HepG2 (cell line): Measurements from ENCODE around the gene CXADR. TPM values are rescaled to one million over a fixed set of nuclear protein-coding genes. Genes with fewer than 3 reads are reported as not detected.
A peak's percentile ranks its signal among the peaks of the same experiment; 100 is the strongest.

ENCODE experiments used
- AGO1 ChIP-seq: fragments of 200-400 bp; formaldehyde crosslinking; IDR thresholded peaks from 2 replicates; pipeline ENCODE4 v1.6.1; 2017; ENCODE audit warnings: mild to moderate bottlenecking, low read depth, low read length, moderate library complexity; ENCODE audit not compliant: poor library complexity, severe bottlenecking
- CENPX ChIP-seq: sonication (generic); formaldehyde crosslinking; IDR thresholded peaks from 2 replicates; pipeline ENCODE4 v1.9.0; 2021; ENCODE audit warnings: mild to moderate bottlenecking, missing genetic modification reagents, moderate library complexity
- EHMT2 ChIP-seq: fragments of 200-600 bp; sonication (generic); IDR thresholded peaks from 2 replicates; pipeline ENCODE4 v1.7.0; 2017; ENCODE audit warnings: antibody characterized with exemption, low read depth, low read length, borderline replicate concordance
- EZH2 ChIP-seq: conservative IDR thresholded peaks from 2 replicates; pipeline ENCODE4 v1.6.1; 2012; ENCODE audit warnings: mild to moderate bottlenecking, low read depth, low read length, moderate library complexity
- FOXA3 ChIP-seq: IDR thresholded peaks from 2 replicates; pipeline ENCODE4 v1.6.1; 2016; ENCODE audit warnings: missing genetic modification reagents, missing compliant biosample characterization
- KDM4B ChIP-seq: sonication (generic); formaldehyde crosslinking; IDR thresholded peaks from 2 replicates; pipeline ENCODE4 v1.4.0; 2020; ENCODE audit warnings: missing genetic modification reagents
- MED13 ChIP-seq: sonication (generic); formaldehyde crosslinking; IDR thresholded peaks from 2 replicates; pipeline ENCODE4 v1.5.0; 2020; ENCODE audit warnings: missing genetic modification reagents
- NFIC ChIP-seq: IDR thresholded peaks from 2 replicates; pipeline ENCODE4 v1.6.1; 2012; ENCODE audit warnings: mild to moderate bottlenecking, low read length, inconsistent platforms
- NR1H2 ChIP-seq: sonication (generic); formaldehyde crosslinking; IDR thresholded peaks from 2 replicates; pipeline ENCODE4 v1.8.1; 2022; ENCODE audit warnings: low read depth, missing genetic modification reagents, borderline replicate concordance
- NR2C2 ChIP-seq: sonication (generic); formaldehyde crosslinking; IDR thresholded peaks from 2 replicates; pipeline ENCODE4 v1.4.0; 2020; ENCODE audit warnings: missing genetic modification reagents, mild to moderate bottlenecking, moderate library complexity, borderline replicate concordance
- PRMT3 ChIP-seq: sonication (generic); formaldehyde crosslinking; IDR thresholded peaks from 2 replicates; pipeline ENCODE4 v1.8.1; 2022; ENCODE audit warnings: low read depth, mild to moderate bottlenecking, moderate library complexity, missing genetic modification reagents, borderline replicate concordance
- RNF2 ChIP-seq: fragments of 450-650 bp; conservative IDR thresholded peaks from 2 replicates; pipeline ENCODE4 v1.6.1; 2016; ENCODE audit warnings: low read depth
- RORA ChIP-seq: sonication (generic); formaldehyde crosslinking; IDR thresholded peaks from 2 replicates; pipeline ENCODE4 v1.5.0; 2020; ENCODE audit warnings: mild to moderate bottlenecking, missing genetic modification reagents, moderate library complexity
- RXRB ChIP-seq: IDR thresholded peaks from 2 replicates; pipeline ENCODE4 v1.6.1; 2016; ENCODE audit warnings: borderline replicate concordance, missing genetic modification reagents, missing compliant biosample characterization
- TAF15 ChIP-seq: fragments of 200-400 bp; formaldehyde crosslinking; IDR thresholded peaks from one replicate; pipeline ENCODE4 v1.6.1; 2018; ENCODE audit warnings: mild to moderate bottlenecking, low read depth, low read length; ENCODE audit not compliant: poor library complexity, severe bottlenecking
- TBP ChIP-seq: sonication (generic); formaldehyde crosslinking; IDR thresholded peaks from 2 replicates; pipeline ENCODE4 v1.5.0; 2020; ENCODE audit warnings: missing genetic modification reagents
- ZFP62 ChIP-seq: sonication (generic); formaldehyde crosslinking; IDR thresholded peaks from 2 replicates; pipeline ENCODE4 v1.4.0; 2020; ENCODE audit warnings: missing genetic modification reagents
- ZMYM4 ChIP-seq: sonication (generic); formaldehyde crosslinking; IDR thresholded peaks from 2 replicates; pipeline ENCODE4 v1.8.1; 2023; ENCODE audit warnings: mild to moderate bottlenecking, missing genetic modification reagents
- ZNF10 ChIP-seq: sonication (generic); formaldehyde crosslinking; IDR thresholded peaks from 2 replicates; pipeline ENCODE4 v1.4.0; 2020; ENCODE audit warnings: mild to moderate bottlenecking, low read depth, missing genetic modification reagents, borderline replicate concordance
- ZNF431 ChIP-seq: sonication (generic); formaldehyde crosslinking; IDR thresholded peaks from 2 replicates; pipeline ENCODE4 v1.9.0; 2022; ENCODE audit warnings: missing genetic modification reagents, low read depth, mild to moderate bottlenecking, borderline replicate concordance
- ZNF496 ChIP-seq: sonication (generic); formaldehyde crosslinking; IDR thresholded peaks from 2 replicates; pipeline ENCODE4 v1.8.1; 2023; ENCODE audit warnings: mild to moderate bottlenecking, moderate library complexity, missing genetic modification reagents; ENCODE audit not compliant: insufficient replicate concordance
- ZNF746 ChIP-seq: sonication (generic); formaldehyde crosslinking; IDR thresholded peaks from 2 replicates; pipeline ENCODE4 v1.8.0; 2022; ENCODE audit warnings: mild to moderate bottlenecking, missing genetic modification reagents
- polyA plus RNA-seq, 8 experiments: library from polyadenylated mRNA; depleted of rRNA in 3 of 8; stranded (reverse) in 7 of 8; unstranded in 1 of 8; fragments of >200 nt; fragmentation: Illumina TruSeq in 4 of 8; extraction: Trizol in 4 of 8; gene quantifications; 2 replicates each; pipeline versions ENCODE4 v1.2.1 to v1.2.3, GENCODE V29; 2011 to 2016; ENCODE audit warnings: low read depth in 4 of 8, missing spikeins in 1 of 8, mixed read lengths in 1 of 8; ENCODE audit not compliant: insufficient read depth in 1 of 8
- total RNA-seq, 5 experiments: library from RNA; depleted of rRNA; stranded (reverse); fragments of >200 nt; fragmentation: Illumina TruSeq; extraction: Trizol; gene quantifications; 2 replicates each; pipeline ENCODE4 v1.2.3, GENCODE V29; 2016; ENCODE audit warnings: low read depth in 1 of 5
- TF ChIP-seq, protein P1 (sequence below): sonication (generic); formaldehyde crosslinking; IDR thresholded peaks from 2 replicates; pipeline ENCODE4 v1.5.1; 2020; ENCODE audit warnings: missing genetic modification reagents, mild to moderate bottlenecking, borderline replicate concordance
- TF ChIP-seq, protein P2 (sequence below): sonication (generic); formaldehyde crosslinking; IDR thresholded peaks from 2 replicates; pipeline ENCODE4 v1.8.0; 2022; ENCODE audit warnings: mild to moderate bottlenecking, missing genetic modification reagents, borderline replicate concordance

The CXADR gene
- total and polyA plus RNA-seq, 2 of the 13 experiments (the other 11 are each of a cell fraction or from before 2014, with no cell fraction given), result 86.8 to 110 TPM

DNA sequence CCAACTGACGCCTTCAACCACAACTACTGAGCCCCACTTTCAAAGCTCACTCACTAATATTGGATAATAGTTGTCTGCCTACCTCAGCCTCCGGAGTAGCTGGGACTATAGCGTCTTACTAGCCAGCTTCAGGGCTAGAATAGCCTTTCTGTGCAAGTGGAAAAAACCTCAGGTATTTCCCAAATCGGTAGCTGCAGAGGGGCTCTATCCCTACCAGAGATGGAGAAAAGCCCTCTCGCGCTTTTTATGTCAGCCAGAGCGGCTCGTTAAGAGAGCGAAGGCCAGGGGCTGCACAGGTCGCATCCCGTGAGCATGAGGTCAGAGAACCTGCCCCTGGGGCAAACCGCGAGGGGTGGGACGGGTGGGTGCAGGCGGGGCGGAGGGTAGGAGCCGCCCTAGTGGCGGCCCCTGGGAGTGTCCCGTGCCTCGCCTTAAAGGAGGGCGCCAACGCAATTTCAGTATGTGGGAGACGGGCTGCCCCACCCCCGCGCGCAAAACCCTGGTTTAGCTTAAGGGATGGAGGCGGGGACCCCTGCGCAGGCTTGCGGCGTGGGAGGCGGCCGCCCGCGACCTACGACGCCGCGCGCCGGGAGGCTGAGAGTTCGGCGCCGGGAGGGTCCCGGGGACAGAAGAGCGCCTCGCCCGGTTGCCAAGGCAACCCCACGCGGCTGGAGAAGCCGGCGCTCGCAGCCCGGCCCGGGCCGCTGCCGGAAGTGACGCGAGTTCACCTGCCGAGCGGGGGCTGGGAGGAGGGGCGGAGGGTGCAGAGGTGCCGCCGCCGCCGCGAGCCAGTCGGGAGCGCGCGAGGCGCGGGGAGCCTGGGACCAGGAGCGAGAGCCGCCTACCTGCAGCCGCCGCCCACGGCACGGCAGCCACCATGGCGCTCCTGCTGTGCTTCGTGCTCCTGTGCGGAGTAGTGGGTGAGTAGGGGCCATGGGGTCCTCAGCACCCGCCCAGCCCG, at the start of gene CXADR (continued):
- TF ChIP-seq, protein P1, sequence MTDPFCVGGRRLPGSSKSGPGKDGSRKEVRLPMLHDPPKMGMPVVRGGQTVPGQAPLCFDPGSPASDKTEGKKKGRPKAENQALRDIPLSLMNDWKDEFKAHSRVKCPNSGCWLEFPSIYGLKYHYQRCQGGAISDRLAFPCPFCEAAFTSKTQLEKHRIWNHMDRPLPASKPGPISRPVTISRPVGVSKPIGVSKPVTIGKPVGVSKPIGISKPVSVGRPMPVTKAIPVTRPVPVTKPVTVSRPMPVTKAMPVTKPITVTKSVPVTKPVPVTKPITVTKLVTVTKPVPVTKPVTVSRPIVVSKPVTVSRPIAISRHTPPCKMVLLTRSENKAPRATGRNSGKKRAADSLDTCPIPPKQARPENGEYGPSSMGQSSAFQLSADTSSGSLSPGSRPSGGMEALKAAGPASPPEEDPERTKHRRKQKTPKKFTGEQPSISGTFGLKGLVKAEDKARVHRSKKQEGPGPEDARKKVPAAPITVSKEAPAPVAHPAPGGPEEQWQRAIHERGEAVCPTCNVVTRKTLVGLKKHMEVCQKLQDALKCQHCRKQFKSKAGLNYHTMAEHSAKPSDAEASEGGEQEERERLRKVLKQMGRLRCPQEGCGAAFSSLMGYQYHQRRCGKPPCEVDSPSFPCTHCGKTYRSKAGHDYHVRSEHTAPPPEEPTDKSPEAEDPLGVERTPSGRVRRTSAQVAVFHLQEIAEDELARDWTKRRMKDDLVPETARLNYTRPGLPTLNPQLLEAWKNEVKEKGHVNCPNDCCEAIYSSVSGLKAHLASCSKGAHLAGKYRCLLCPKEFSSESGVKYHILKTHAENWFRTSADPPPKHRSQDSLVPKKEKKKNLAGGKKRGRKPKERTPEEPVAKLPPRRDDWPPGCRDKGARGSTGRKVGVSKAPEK (CRISPR knock-in tag), result no peak
- TF ChIP-seq RNF2 (no peak), NR1H2 (CRISPR knock-in tag) (peak; percentile 46; the same call in 1 of the 2 replicates), ZFP62 (CRISPR knock-in tag) (no peak), CENPX (CRISPR knock-in tag) (no peak), AGO1 (no peak), TAF15 (peak; percentile 60), TBP (no peak), EHMT2 (no peak), NFIC (no peak), FOXA3 (CRISPR knock-in tag) (peak; percentile 34), ZNF431 (CRISPR knock-in tag) (no peak), RORA (CRISPR knock-in tag) (no peak), EZH2 (no peak), ZMYM4 (CRISPR knock-in tag) (peak; percentile 78), ZNF746 (CRISPR knock-in tag) (0 out of 2 replicates have a peak, but pooled peaks have one; percentile 42), ZNF496 (CRISPR knock-in tag) (no peak), PRMT3 (CRISPR knock-in tag) (no peak), MED13 (CRISPR knock-in tag) (no peak), KDM4B (0 out of 2 replicates have a peak, but pooled peaks have one; percentile 22), NR2C2 (CRISPR knock-in tag) (peak; percentile 57; the same call in 1 of the 2 replicates), RXRB (peak; percentile 31; the same call in 1 of the 2 replicates), ZNF10 (no peak)
- TF ChIP-seq, protein P2, sequence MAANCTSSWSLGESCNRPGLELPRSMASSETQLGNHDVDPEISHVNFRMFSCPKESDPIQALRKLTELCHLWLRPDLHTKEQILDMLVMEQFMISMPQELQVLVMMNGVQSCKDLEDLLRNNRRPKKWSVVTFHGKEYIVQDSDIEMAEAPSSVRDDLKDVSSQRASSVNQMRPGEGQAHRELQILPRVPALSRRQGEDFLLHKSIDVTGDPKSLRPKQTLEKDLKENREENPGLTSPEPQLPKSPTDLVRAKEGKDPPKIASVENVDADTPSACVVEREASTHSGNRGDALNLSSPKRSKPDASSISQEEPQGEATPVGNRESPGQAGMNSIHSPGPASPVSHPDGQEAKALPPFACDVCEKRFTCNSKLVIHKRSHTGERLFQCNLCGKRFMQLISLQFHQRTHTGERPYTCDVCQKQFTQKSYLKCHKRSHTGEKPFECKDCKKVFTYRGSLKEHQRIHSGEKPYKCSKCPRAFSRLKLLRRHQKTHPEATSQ (CRISPR knock-in tag), result 0 out of 2 replicates have a peak, but pooled peaks have one; percentile 13
